ENCODE measurements around the gene FAM120B.

GRCh38 chr6:170446841-170447560 is 140.4 kb downstream of the FAM120B start:
- TF ChIP-seq CTCF (IDR thresholded peaks at IDR 0.05) (no peak), POLR2A (IDR thresholded peaks at IDR 0.05) (no peak)
